NT2/D1 (cell line): Measurements from ENCODE around the gene HMX3.

Experiments
- YY1 ChIP-seq: IDR thresholded peaks from 2 replicates; pipeline ENCODE4 v1.6.1; 2011; ENCODE audit not compliant: insufficient read length, insufficient read depth
- ZNF274 ChIP-seq: IDR thresholded peaks from 2 replicates; pipeline ENCODE4 v1.6.1; 2011; ENCODE audit warnings: mild to moderate bottlenecking, low read depth, low read length

DNA sequence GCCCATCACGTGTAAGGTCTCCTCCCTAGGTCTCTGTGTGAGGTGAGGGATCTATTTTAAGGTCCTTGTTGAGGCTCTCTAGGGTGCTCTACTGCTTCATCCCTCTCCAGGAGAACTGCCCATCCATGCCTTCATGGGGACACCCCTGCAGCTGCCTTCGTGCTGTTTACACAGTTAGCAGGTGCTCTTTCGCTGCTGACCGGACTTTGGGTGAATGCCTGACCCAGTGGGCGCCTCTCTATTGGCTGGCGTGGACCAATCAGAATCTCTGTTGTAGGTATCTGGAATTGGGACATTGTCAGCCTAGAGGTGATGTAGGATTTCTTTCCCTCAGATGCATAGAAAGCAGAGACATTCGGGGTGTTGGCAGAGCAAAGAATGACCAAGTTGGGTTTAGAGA lies 38.7 kb upstream of the HMX3 start:
- TF ChIP-seq ZNF274 (no peak), YY1 (no peak)
